Measurements from ENCODE around the gene FHIT.

Gene FHIT

GRCh38 chr3:61035573-61035972 is 215.7 kb downstream of the FHIT start:
- Histone ChIP-seq H3K79me1 (ENCODE audit: low read length) (no peaks in the 10 kb centered on the region), H3K56ac (ENCODE audit: low read length) (no peak overlapping the region), H3K27ac (ENCODE audit: low read depth, low read length) (no peak overlapping the region)

DNA sequence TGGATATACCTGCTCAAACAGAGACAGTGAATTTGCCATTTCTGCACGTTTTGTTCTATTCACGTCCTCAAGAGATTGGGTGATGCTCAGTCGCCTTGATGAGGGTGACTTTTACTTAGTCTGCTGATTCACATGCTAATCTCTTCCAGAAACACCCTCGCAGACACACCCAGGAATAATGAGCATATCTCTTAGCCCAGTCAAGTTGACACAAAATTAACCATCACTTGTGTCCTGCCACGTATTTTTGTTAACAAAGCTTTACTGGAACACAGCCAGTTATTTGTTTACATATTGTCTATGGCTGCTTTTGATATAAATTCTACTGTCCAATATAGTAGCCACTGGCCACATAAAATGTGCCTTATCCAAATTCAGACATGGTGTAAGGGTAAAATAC is 218.3 kb downstream of the FHIT start:
- H3K4me2 ChIP-seq (ENCODE audit: low read length): no peak overlapping the region
- H3K4me3 ChIP-seq (ENCODE audit: low read length): no peak overlapping the region
- no peaks in the 10 kb centered on the region for H3K27me3 ChIP-seq (ENCODE audit: insufficient read depth, low read length, poor library complexity)
- no peak overlapping the region for H2BK120ac ChIP-seq (ENCODE audit: low read depth, low read length)
- H2BK15ac ChIP-seq (replicated peaks; ENCODE audit: low read depth): no peak overlapping the region
- no peak overlapping the region for H4K8ac ChIP-seq (ENCODE audit: low read depth, low read length)
- WGBS (ENCODE audit: extremely low coverage, insufficient coverage, low lambda C conversion rate): no CpG with 5 or more reads among the region's 5 CpGs
- H2AK5ac ChIP-seq (ENCODE audit: low read length): no peak overlapping the region
- no peak overlapping the region for H3K4ac ChIP-seq (ENCODE audit: low read depth, low read length)
- H3K79me1 ChIP-seq (ENCODE audit: low read length): no peaks in the 10 kb centered on the region
- H3K27ac ChIP-seq (ENCODE audit: low read depth, low read length): no peak overlapping the region
- no peak overlapping the region for H3K23ac ChIP-seq (ENCODE audit: low read length)
- no peak overlapping the region for H4K5ac ChIP-seq (ENCODE audit: low read length)
- H3K4me1 ChIP-seq (ENCODE audit: control insufficient read depth, low read depth, low read length): no peaks in the 10 kb centered on the region
- H3K9ac ChIP-seq (ENCODE audit: low read length): no peak overlapping the region
- H2BK5ac ChIP-seq (ENCODE audit: low read length): no peak overlapping the region
- H3K36me3 ChIP-seq (ENCODE audit: control insufficient read depth, insufficient read depth, low read length): no peaks in the 10 kb centered on the region
- H3K18ac ChIP-seq (ENCODE audit: low read length): no peak overlapping the region
- H3K79me2 ChIP-seq (ENCODE audit: control insufficient read depth, insufficient read depth, low read length): no peaks in the 10 kb centered on the region
- H3K56ac ChIP-seq (ENCODE audit: low read length): no peak overlapping the region
- DNase-seq: no peak

More at GRCh38 chr3:61035573-61035972, 215.7 kb downstream of the FHIT start:
- Histone ChIP-seq H3K27me3 (ENCODE audit: insufficient read depth, low read length, poor library complexity) (no peaks in the 10 kb centered on the region), H3K79me2 (ENCODE audit: control insufficient read depth, insufficient read depth, low read length) (no peaks in the 10 kb centered on the region), H3K4me1 (ENCODE audit: control insufficient read depth, low read depth, low read length) (no peaks in the 10 kb centered on the region), H3K4ac (ENCODE audit: low read depth, low read length) (no peak overlapping the region), H3K9ac (ENCODE audit: low read length) (no peak overlapping the region), H2BK5ac (ENCODE audit: low read length) (no peak overlapping the region), H3K4me2 (ENCODE audit: low read length) (no peak overlapping the region), H2AK5ac (ENCODE audit: low read length) (no peak overlapping the region), H3K18ac (ENCODE audit: low read length) (no peak overlapping the region), H3K36me3 (ENCODE audit: control insufficient read depth, insufficient read depth, low read length) (no peaks in the 10 kb centered on the region), H3K23ac (ENCODE audit: low read length) (no peak overlapping the region), H2BK120ac (ENCODE audit: low read depth, low read length) (no peak overlapping the region), H3K4me3 (ENCODE audit: low read length) (no peak overlapping the region), H4K8ac (ENCODE audit: low read depth, low read length) (no peak overlapping the region), H2BK15ac (replicated peaks; ENCODE audit: low read depth) (no peak overlapping the region), H4K5ac (ENCODE audit: low read length) (no peak overlapping the region)
- DNase-seq: no peak
- WGBS (ENCODE audit: extremely low coverage, insufficient coverage, low lambda C conversion rate): no CpG with 5 or more reads among the region's 1 CpG

- H3K36me3 ChIP-seq (ENCODE audit: control insufficient read depth, insufficient read depth, low read length): no peaks in the 10 kb centered on the region
- H3K4ac ChIP-seq (ENCODE audit: low read depth, low read length): no peak overlapping the region
- H3K79me1 ChIP-seq (ENCODE audit: low read length): no peaks in the 10 kb centered on the region
- no peak overlapping the region for H3K4me3 ChIP-seq (ENCODE audit: low read length)
- H2BK120ac ChIP-seq (ENCODE audit: low read depth, low read length): no peak overlapping the region
- H3K27me3 ChIP-seq (ENCODE audit: insufficient read depth, low read length, poor library complexity): no peaks in the 10 kb centered on the region
- DNase-seq: no peak
- H3K9ac ChIP-seq (ENCODE audit: low read length): no peak overlapping the region
- no peak overlapping the region for H2AK5ac ChIP-seq (ENCODE audit: low read length)
- H3K23ac ChIP-seq (ENCODE audit: low read length): no peak overlapping the region
- no peak overlapping the region for H3K18ac ChIP-seq (ENCODE audit: low read length)
- no peaks in the 10 kb centered on the region for H3K4me1 ChIP-seq (ENCODE audit: control insufficient read depth, low read depth, low read length)
- no peak overlapping the region for H2BK15ac ChIP-seq (replicated peaks; ENCODE audit: low read depth)
- H3K56ac ChIP-seq (ENCODE audit: low read length): no peak overlapping the region
- no peak overlapping the region for H3K4me2 ChIP-seq (ENCODE audit: low read length)
- no peak overlapping the region for H2BK5ac ChIP-seq (ENCODE audit: low read length)
- no peaks in the 10 kb centered on the region for H3K79me2 ChIP-seq (ENCODE audit: control insufficient read depth, insufficient read depth, low read length)
- no CpG with 5 or more reads among the region's 2 CpGs for WGBS (ENCODE audit: extremely low coverage, insufficient coverage, low lambda C conversion rate)
- no peak overlapping the region for H4K8ac ChIP-seq (ENCODE audit: low read depth, low read length)
- no peak overlapping the region for H3K27ac ChIP-seq (ENCODE audit: low read depth, low read length)
- no peak overlapping the region for H4K5ac ChIP-seq (ENCODE audit: low read length)
These were observed 219.7 kb downstream of the FHIT start for GRCh38 chr3:61031503-61031902.

GRCh38 chr3:61030469-61031035 is 220.7 kb downstream of the FHIT start:
- H3K79me2 ChIP-seq (ENCODE audit: control insufficient read depth, insufficient read depth, low read length): no peaks in the 10 kb centered on the region
- H3K27ac ChIP-seq (ENCODE audit: low read depth, low read length): no peak overlapping the region
- no peak overlapping the region for H3K9ac ChIP-seq (ENCODE audit: low read length)
- no peak overlapping the region for H4K5ac ChIP-seq (ENCODE audit: low read length)
- H4K8ac ChIP-seq (ENCODE audit: low read depth, low read length): no peak overlapping the region
- H2BK120ac ChIP-seq (ENCODE audit: low read depth, low read length): no peak overlapping the region
- no peak overlapping the region for H3K4me2 ChIP-seq (ENCODE audit: low read length)
- no CpG with 5 or more reads among the region's 4 CpGs for WGBS (ENCODE audit: extremely low coverage, insufficient coverage, low lambda C conversion rate)
- DNase-seq: no peak
- no peak overlapping the region for H3K4ac ChIP-seq (ENCODE audit: low read depth, low read length)
- H2AK5ac ChIP-seq (ENCODE audit: low read length): no peak overlapping the region
- H3K56ac ChIP-seq (ENCODE audit: low read length): no peak overlapping the region
- no peak overlapping the region for H3K18ac ChIP-seq (ENCODE audit: low read length)
- H3K27me3 ChIP-seq (ENCODE audit: insufficient read depth, low read length, poor library complexity): no peaks in the 10 kb centered on the region
- no peaks in the 10 kb centered on the region for H3K79me1 ChIP-seq (ENCODE audit: low read length)
- no peaks in the 10 kb centered on the region for H3K4me1 ChIP-seq (ENCODE audit: control insufficient read depth, low read depth, low read length)
- H2BK5ac ChIP-seq (ENCODE audit: low read length): no peak overlapping the region
- no peak overlapping the region for H2BK15ac ChIP-seq (replicated peaks; ENCODE audit: low read depth)
- H3K36me3 ChIP-seq (ENCODE audit: control insufficient read depth, insufficient read depth, low read length): no peaks in the 10 kb centered on the region
- no peak overlapping the region for H3K4me3 ChIP-seq (ENCODE audit: low read length)
- no peak overlapping the region for H3K23ac ChIP-seq (ENCODE audit: low read length)

DNA sequence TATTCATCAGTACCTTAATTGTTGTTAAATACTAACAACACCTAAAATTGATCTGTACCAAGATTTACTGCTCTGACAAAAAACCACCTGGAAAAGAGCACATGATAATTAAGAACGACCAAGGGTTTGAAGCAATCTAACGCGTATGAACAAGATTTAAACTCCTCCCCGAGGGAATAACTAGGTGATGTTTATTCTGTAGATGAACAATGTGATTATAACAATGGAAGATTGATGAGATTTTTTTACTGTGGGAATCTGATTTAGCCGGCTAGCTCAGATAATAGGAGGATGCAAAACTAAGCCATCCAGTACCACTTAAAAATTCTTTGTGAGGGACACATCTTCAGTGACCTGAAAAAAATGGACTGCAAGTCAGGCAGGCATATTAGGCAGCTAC is 222.1 kb downstream of the FHIT start:
- no peak overlapping the region for H3K56ac ChIP-seq (ENCODE audit: low read length)
- WGBS (ENCODE audit: extremely low coverage, insufficient coverage, low lambda C conversion rate): no CpG with 5 or more reads among the region's 5 CpGs
- no peak overlapping the region for H4K8ac ChIP-seq (ENCODE audit: low read depth, low read length)

GRCh38 chr3:61018807-61019206 is 232.4 kb downstream of the FHIT start:
- H3K4me3 ChIP-seq (ENCODE audit: low read length): no peak overlapping the region
- no peak overlapping the region for H2BK120ac ChIP-seq (ENCODE audit: low read depth, low read length)
- H2AK5ac ChIP-seq (ENCODE audit: low read length): no peak overlapping the region
- no peak for DNase-seq
- no peak overlapping the region for H3K18ac ChIP-seq (ENCODE audit: low read length)
- no peak overlapping the region for H3K9ac ChIP-seq (ENCODE audit: low read length)
- H3K56ac ChIP-seq (ENCODE audit: low read length): no peak overlapping the region
- no peaks in the 10 kb centered on the region for H3K4me1 ChIP-seq (ENCODE audit: control insufficient read depth, low read depth, low read length)
- H2BK15ac ChIP-seq (replicated peaks; ENCODE audit: low read depth): no peak overlapping the region
- no peak overlapping the region for H3K4ac ChIP-seq (ENCODE audit: low read depth, low read length)
- no peak overlapping the region for H3K4me2 ChIP-seq (ENCODE audit: low read length)
- H3K79me2 ChIP-seq (ENCODE audit: control insufficient read depth, insufficient read depth, low read length): no peaks in the 10 kb centered on the region
- no peaks in the 10 kb centered on the region for H3K36me3 ChIP-seq (ENCODE audit: control insufficient read depth, insufficient read depth, low read length)
- H3K27me3 ChIP-seq (ENCODE audit: insufficient read depth, low read length, poor library complexity): no peaks in the 10 kb centered on the region
- WGBS (ENCODE audit: extremely low coverage, insufficient coverage, low lambda C conversion rate): no CpG with 5 or more reads among the region's 1 CpG
- no peak overlapping the region for H4K8ac ChIP-seq (ENCODE audit: low read depth, low read length)
- H2BK5ac ChIP-seq (ENCODE audit: low read length): no peak overlapping the region
- H3K23ac ChIP-seq (ENCODE audit: low read length): no peak overlapping the region
- no peak overlapping the region for H3K27ac ChIP-seq (ENCODE audit: low read depth, low read length)
- no peaks in the 10 kb centered on the region for H3K79me1 ChIP-seq (ENCODE audit: low read length)
- H4K5ac ChIP-seq (ENCODE audit: low read length): no peak overlapping the region

More for the DNA sequence above, 222.1 kb downstream of the FHIT start:
- H2BK5ac ChIP-seq (ENCODE audit: low read length): no peak overlapping the region
- H3K4me3 ChIP-seq (ENCODE audit: low read length): no peak overlapping the region
- no peak overlapping the region for H3K4me2 ChIP-seq (ENCODE audit: low read length)
- no peaks in the 10 kb centered on the region for H3K27me3 ChIP-seq (ENCODE audit: insufficient read depth, low read length, poor library complexity)
- H3K27ac ChIP-seq (ENCODE audit: low read depth, low read length): no peak overlapping the region
- no peak overlapping the region for H2BK15ac ChIP-seq (replicated peaks; ENCODE audit: low read depth)
- H3K9ac ChIP-seq (ENCODE audit: low read length): no peak overlapping the region
- H3K79me1 ChIP-seq (ENCODE audit: low read length): no peaks in the 10 kb centered on the region
- no peaks in the 10 kb centered on the region for H3K79me2 ChIP-seq (ENCODE audit: control insufficient read depth, insufficient read depth, low read length)
- H3K18ac ChIP-seq (ENCODE audit: low read length): no peak overlapping the region
- H2BK120ac ChIP-seq (ENCODE audit: low read depth, low read length): no peak overlapping the region
- no peak overlapping the region for H3K23ac ChIP-seq (ENCODE audit: low read length)
- H3K36me3 ChIP-seq (ENCODE audit: control insufficient read depth, insufficient read depth, low read length): no peaks in the 10 kb centered on the region
- no peak overlapping the region for H3K4ac ChIP-seq (ENCODE audit: low read depth, low read length)
- no peak for DNase-seq
- no peaks in the 10 kb centered on the region for H3K4me1 ChIP-seq (ENCODE audit: control insufficient read depth, low read depth, low read length)
- H2AK5ac ChIP-seq (ENCODE audit: low read length): no peak overlapping the region
- H4K5ac ChIP-seq (ENCODE audit: low read length): no peak overlapping the region
